ENCODE measurements around the gene RNPS1. TPM values are rescaled to one million over a fixed set of nuclear protein-coding genes. Genes with fewer than 3 reads are reported as not detected.

RNPS1 gene
- total and polyA plus RNA-seq, 2 donors (not counting 3 experiments of a cell fraction or from before 2014, with no cell fraction given): 206 to 209 TPM

DNA sequence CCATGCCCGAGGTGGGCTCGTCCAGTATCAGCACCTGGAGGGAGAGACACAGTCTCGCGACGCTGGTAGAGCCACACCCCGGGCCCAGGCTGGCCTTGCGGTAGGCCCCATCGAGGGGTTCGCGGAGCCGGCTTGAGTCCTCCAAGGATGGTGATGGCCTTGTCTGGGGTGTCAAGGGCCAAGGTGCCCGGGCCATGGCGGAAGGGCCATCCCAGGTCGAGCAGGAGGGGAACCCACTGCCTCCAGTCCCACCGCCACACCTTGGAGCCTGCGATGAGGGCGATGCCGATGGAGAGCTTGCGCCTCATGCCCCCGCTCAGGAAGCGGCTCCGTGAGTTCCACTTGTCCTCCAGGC, 29.6 kb upstream of the RNPS1 start:
- ChIA-PET CTCF (interaction anchor here (0.7 to 1.0 kb wide), 4 partner anchors 9 to 204 kb away, joined by 3 to 5 read pairs (median 3); partner anchors contain the start of genes CCNF and TBC1D24), POLR2A (no interaction called here)
- Histone ChIP-seq H4K20me1 (replicated peaks; ENCODE audit: control insufficient read depth, extremely low read depth, insufficient read depth, low read length) (no peaks in the 10 kb centered on the region), H3K36me3 (ENCODE audit: control insufficient read depth in 2 of 2, extremely low read depth in 1 of 2, insufficient read depth in 2 of 2, low read length in 2 of 2) (peaks cover 0 to 8% of the 10 kb centered on the region in 2 experiments), H3K9me1 (replicated peaks; ENCODE audit: control insufficient read depth, extremely low read depth, insufficient read depth, low read length) (no peaks in the 10 kb centered on the region), H3K4me1 (ENCODE audit: control insufficient read depth, extremely low read depth, insufficient read depth, low read length) (no peaks in the 10 kb centered on the region), H3K27ac (ENCODE audit: insufficient read depth, low read depth, low read length) (no peak overlapping the region), H3K79me2 (ENCODE audit: control insufficient read depth, insufficient read depth, low read length) (no peaks in the 10 kb centered on the region), H2AFZ (ENCODE audit: low read depth, low read length) (no peak overlapping the region), H3K9me3 (replicated peaks; ENCODE audit: control insufficient read depth, insufficient read depth, low read length) (no peaks in the 10 kb centered on the region), H3K27me3 (ENCODE audit: control insufficient read depth in 2 of 2, insufficient read depth in 2 of 2, low read length in 2 of 2) (no peaks in the 10 kb centered on the region), H3K4me2 (ENCODE audit: insufficient read depth, low read length) (no peak overlapping the region), H3K9ac (replicated peaks; ENCODE audit: extremely low read depth, insufficient read depth, low read length) (no peak overlapping the region), H3K4me3 (replicated peaks in 1 of 3; ENCODE audit: insufficient read depth in 1 of 3, low read depth in 1 of 3, low read length in 3 of 3) (no peak overlapping the region)
- BruUV-seq (replicated peaks): no TSS peak
- FAIRE-seq: no peak
- dilution Hi-C loops (cut with MboI; ENCODE audit: extremely low pct_ligation_motif_present, low sequenced_read_pairs) (no loop called here), intact Hi-C loops (cut with micrococcal nuclease) (loop anchor here (10.0 kb wide), 1 partner anchor 127 kb away; the partner anchor contains the start of gene CCNF)
- DNase-seq (ENCODE audit: low read depth, low spot score): no peak
- no peak for TF ChIP-seq POLR2A (IDR thresholded peaks at IDR 0.05; ENCODE audit: low read depth, low read length)
- no peak for TF ChIP-seq EZH2 (IDR thresholded peaks at IDR 0.05; ENCODE audit: borderline replicate concordance, low read depth, low read length, severe bottlenecking)
- no peak for TF ChIP-seq FOS (IDR thresholded peaks at IDR 0.05; ENCODE audit: borderline replicate concordance, insufficient read depth, low read length)
- TF ChIP-seq MYC (IDR thresholded peaks at IDR 0.05; ENCODE audit: low read depth, low read length): no peak

DNA sequence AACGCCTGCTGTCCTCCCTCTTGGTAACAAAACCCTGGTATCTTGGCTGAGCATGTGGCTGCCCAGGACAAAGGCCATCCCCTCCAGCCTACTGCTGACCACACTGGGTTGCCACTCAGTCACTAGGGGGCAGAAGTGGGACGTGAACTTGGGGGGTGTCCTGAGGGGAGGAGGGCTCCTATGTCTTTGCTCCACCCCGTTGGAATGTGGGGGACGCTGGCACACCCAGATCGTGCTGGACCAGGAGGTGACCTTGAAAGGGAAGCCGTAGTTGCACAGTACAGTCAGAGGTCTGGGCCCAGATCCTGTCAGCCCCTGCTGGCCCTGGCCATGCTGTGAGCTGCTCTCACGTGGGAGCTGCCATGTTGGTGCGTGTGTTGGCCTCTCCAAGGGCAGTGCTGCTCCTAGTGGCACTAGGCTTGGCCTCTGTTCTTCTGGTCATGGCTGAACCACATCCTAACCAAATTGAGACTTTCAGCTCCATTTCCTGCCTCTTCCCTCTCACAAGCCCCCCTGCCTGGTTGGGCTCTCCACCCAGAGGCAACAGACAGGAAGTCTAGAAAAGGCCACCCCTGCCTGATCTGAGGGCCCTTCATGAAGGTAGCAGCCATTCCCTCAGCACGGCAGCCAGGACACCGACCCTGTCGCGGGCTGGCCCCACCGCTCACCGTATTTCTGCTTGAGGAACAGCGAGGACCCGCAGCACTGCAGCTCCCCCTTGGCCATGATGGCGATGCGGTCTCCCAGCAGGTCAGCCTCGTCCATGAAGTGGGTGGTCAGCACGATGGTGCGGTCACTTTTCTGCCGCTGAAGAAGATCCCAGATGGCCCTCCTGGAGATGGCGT, 29.0 kb upstream of the RNPS1 start:
- no peaks in the 10 kb centered on the region for H3K79me2 ChIP-seq (ENCODE audit: control insufficient read depth, insufficient read depth, low read length)
- intact Hi-C loops (cut with micrococcal nuclease): loop anchor here (1.0 to 10.0 kb wide), 2 partner anchors 128 to 204 kb away; partner anchors contain the start of gene CCNF
- CTCF ChIA-PET: interaction anchor here (0.7 to 2.1 kb wide), 4 partner anchors 8 to 204 kb away, joined by 3 to 25 read pairs (median 4); partner anchors contain the start of genes CCNF and TBC1D24

More for the DNA sequence above, 29.0 kb upstream of the RNPS1 start:
- no peak for TF ChIP-seq POLR2A (IDR thresholded peaks at IDR 0.05; ENCODE audit: low read depth, low read length)
- TF ChIP-seq FOS (IDR thresholded peaks at IDR 0.05; ENCODE audit: borderline replicate concordance, insufficient read depth, low read length): no peak
- TF ChIP-seq GATA2 (IDR thresholded peaks at IDR 0.05; ENCODE audit: insufficient read depth, insufficient read length, low read depth, low read length): no peak
- TF ChIP-seq MYC (IDR thresholded peaks at IDR 0.05; ENCODE audit: low read depth, low read length): no peak
- TF ChIP-seq, protein P1, sequence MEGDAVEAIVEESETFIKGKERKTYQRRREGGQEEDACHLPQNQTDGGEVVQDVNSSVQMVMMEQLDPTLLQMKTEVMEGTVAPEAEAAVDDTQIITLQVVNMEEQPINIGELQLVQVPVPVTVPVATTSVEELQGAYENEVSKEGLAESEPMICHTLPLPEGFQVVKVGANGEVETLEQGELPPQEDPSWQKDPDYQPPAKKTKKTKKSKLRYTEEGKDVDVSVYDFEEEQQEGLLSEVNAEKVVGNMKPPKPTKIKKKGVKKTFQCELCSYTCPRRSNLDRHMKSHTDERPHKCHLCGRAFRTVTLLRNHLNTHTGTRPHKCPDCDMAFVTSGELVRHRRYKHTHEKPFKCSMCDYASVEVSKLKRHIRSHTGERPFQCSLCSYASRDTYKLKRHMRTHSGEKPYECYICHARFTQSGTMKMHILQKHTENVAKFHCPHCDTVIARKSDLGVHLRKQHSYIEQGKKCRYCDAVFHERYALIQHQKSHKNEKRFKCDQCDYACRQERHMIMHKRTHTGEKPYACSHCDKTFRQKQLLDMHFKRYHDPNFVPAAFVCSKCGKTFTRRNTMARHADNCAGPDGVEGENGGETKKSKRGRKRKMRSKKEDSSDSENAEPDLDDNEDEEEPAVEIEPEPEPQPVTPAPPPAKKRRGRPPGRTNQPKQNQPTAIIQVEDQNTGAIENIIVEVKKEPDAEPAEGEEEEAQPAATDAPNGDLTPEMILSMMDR (IDR thresholded peaks at IDR 0.05; ENCODE audit: extremely low read depth in 1 of 2, insufficient read depth in 1 of 2, low read depth in 1 of 2, low read length in 2 of 2): peak; percentile 42 to 44
- TF ChIP-seq EZH2 (IDR thresholded peaks at IDR 0.05; ENCODE audit: borderline replicate concordance, low read depth, low read length, severe bottlenecking): no peak
- H3K27ac ChIP-seq (ENCODE audit: insufficient read depth, low read depth, low read length): no peak overlapping the region
- peaks cover 0 to 8% of the 10 kb centered on the region in 2 experiments for H3K36me3 ChIP-seq (ENCODE audit: control insufficient read depth in 2 of 2, extremely low read depth in 1 of 2, insufficient read depth in 2 of 2, low read length in 2 of 2)
- no peak overlapping the region for H3K4me2 ChIP-seq (ENCODE audit: insufficient read depth, low read length)
- no peaks in the 10 kb centered on the region for H3K9me1 ChIP-seq (replicated peaks; ENCODE audit: control insufficient read depth, extremely low read depth, insufficient read depth, low read length)
- DNase-seq (ENCODE audit: low read depth, low spot score) (peak; percentile 31), FAIRE-seq (peak; percentile 78)
- H2AFZ ChIP-seq (ENCODE audit: low read depth, low read length): no peak overlapping the region
- no peak overlapping the region for H3K4me3 ChIP-seq (replicated peaks in 1 of 3; ENCODE audit: insufficient read depth in 1 of 3, low read depth in 1 of 3, low read length in 3 of 3)
- POLR2A ChIA-PET: no interaction called here
- dilution Hi-C loops (cut with MboI; ENCODE audit: extremely low pct_ligation_motif_present, low sequenced_read_pairs): no loop called here
- no TSS peak for BruUV-seq (replicated peaks)
- no peaks in the 10 kb centered on the region for H3K4me1 ChIP-seq (ENCODE audit: control insufficient read depth, extremely low read depth, insufficient read depth, low read length)
- H3K27me3 ChIP-seq (ENCODE audit: control insufficient read depth in 2 of 2, insufficient read depth in 2 of 2, low read length in 2 of 2): no peaks in the 10 kb centered on the region
- H4K20me1 ChIP-seq (replicated peaks; ENCODE audit: control insufficient read depth, extremely low read depth, insufficient read depth, low read length): no peaks in the 10 kb centered on the region
- H3K9me3 ChIP-seq (replicated peaks; ENCODE audit: control insufficient read depth, insufficient read depth, low read length): no peaks in the 10 kb centered on the region
- no peak overlapping the region for H3K9ac ChIP-seq (replicated peaks; ENCODE audit: extremely low read depth, insufficient read depth, low read length)

Data from endothelial cell of umbilical vein (primary cell).